PFSK-1 (cell line): Measurements from ENCODE around the gene ADGRL2.

Experiments
- FOXP2 ChIP-seq: optimal IDR thresholded peaks from 2 replicates; pipeline ENCODE3; 2011; ENCODE audit warnings: borderline replicate concordance, control low read depth, inconsistent platforms; ENCODE audit not compliant: insufficient read depth; ENCODE audit errors: extremely low read length, extremely low read depth
- POLR2AphosphoS5 ChIP-seq: IDR thresholded peaks from 2 replicates; pipeline ENCODE4 v1.6.1; 2012; ENCODE audit warnings: low read depth, mild to moderate bottlenecking, control low read depth, low read length, moderate library complexity
- SIN3A ChIP-seq: IDR thresholded peaks from 2 replicates; pipeline ENCODE4 v1.6.1; 2012; ENCODE audit warnings: mild to moderate bottlenecking, low read length, moderate library complexity, borderline replicate concordance; ENCODE audit not compliant: insufficient read depth
- TAF1 ChIP-seq: IDR thresholded peaks from 2 replicates; pipeline ENCODE4 v1.6.1; 2012; ENCODE audit warnings: low read length, control low read depth, borderline replicate concordance; ENCODE audit not compliant: insufficient read depth
- TF ChIP-seq, protein P1 (sequence below), 2 experiments: IDR thresholded peaks; 2 replicates each; pipeline versions ENCODE4 v1.6.1 to v1.8.0; 2011 to 2012; ENCODE audit warnings: low read depth in 2 of 2, low read length in 2 of 2, control low read depth in 1 of 2, inconsistent platforms in 1 of 2, mild to moderate bottlenecking in 1 of 2, moderate library complexity in 1 of 2; ENCODE audit not compliant: insufficient read depth in 1 of 2

Gene ADGRL2

GRCh38 chr1:81937791-81938450 lies 137.2 kb downstream of the ADGRL2 start:
- TF ChIP-seq, protein P1, sequence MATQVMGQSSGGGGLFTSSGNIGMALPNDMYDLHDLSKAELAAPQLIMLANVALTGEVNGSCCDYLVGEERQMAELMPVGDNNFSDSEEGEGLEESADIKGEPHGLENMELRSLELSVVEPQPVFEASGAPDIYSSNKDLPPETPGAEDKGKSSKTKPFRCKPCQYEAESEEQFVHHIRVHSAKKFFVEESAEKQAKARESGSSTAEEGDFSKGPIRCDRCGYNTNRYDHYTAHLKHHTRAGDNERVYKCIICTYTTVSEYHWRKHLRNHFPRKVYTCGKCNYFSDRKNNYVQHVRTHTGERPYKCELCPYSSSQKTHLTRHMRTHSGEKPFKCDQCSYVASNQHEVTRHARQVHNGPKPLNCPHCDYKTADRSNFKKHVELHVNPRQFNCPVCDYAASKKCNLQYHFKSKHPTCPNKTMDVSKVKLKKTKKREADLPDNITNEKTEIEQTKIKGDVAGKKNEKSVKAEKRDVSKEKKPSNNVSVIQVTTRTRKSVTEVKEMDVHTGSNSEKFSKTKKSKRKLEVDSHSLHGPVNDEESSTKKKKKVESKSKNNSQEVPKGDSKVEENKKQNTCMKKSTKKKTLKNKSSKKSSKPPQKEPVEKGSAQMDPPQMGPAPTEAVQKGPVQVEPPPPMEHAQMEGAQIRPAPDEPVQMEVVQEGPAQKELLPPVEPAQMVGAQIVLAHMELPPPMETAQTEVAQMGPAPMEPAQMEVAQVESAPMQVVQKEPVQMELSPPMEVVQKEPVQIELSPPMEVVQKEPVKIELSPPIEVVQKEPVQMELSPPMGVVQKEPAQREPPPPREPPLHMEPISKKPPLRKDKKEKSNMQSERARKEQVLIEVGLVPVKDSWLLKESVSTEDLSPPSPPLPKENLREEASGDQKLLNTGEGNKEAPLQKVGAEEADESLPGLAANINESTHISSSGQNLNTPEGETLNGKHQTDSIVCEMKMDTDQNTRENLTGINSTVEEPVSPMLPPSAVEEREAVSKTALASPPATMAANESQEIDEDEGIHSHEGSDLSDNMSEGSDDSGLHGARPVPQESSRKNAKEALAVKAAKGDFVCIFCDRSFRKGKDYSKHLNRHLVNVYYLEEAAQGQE (IDR thresholded peaks at IDR 0.05; ENCODE audit: insufficient read depth in 1 of 2, low read depth in 2 of 2, low read length in 2 of 2): no peak

DNA sequence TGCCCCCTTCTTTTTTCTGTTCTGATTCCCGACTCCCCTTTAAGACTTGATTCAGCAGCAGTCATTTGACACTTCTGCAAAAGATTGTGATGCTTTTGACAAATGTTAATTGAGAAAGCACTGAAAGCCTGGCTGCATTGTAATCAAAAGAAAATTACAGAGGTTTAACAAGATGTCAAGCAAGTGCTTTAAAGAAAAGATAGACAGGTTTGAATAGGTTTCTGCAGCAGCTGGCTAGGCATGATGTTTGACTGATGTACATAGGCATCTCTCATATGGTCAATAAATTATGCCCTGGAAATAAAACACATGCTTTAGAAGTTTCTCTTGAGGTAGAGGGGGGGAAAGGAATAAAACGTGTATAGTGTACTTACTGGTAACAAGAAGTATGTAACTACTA lies 147.8 kb downstream of the ADGRL2 start:
- TF ChIP-seq FOXP2 (no peak), SIN3A (no peak), POLR2AphosphoS5 (no peak), TAF1 (no peak)
- TF ChIP-seq, protein P1 (IDR thresholded peaks at IDR 0.05; ENCODE audit: insufficient read depth in 1 of 2, low read depth in 2 of 2, low read length in 2 of 2): no peak

DNA sequence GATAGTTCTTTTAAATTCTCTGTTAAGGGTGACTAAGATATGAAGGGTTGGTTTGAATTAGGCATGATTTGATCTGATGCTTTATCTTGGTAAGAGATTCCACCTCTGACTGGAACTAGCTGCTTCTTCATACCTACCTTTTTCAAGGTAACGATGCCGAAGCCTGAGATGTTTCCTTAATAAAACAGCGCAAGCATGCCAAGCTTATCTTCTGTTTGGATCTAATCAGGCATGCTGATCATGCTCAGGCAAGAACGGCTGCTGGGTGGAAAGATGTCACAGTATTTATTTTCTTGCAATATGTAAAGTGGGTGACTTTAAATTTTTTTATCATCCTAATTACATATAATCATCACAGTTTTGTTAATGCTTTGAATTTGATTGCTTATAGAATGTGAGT lies 148.7 kb downstream of the ADGRL2 start:
- no peak for TF ChIP-seq SIN3A
- no peak for TF ChIP-seq TAF1
- no peak for TF ChIP-seq POLR2AphosphoS5
- TF ChIP-seq, protein P1 (IDR thresholded peaks at IDR 0.05; ENCODE audit: insufficient read depth in 1 of 2, low read depth in 2 of 2, low read length in 2 of 2): no peak
- TF ChIP-seq FOXP2: no peak

GRCh38 chr1:81950037-81950436 lies 149.3 kb downstream of the ADGRL2 start:
- TF ChIP-seq, protein P1 (IDR thresholded peaks at IDR 0.05; ENCODE audit: insufficient read depth in 1 of 2, low read depth in 2 of 2, low read length in 2 of 2): no peak
- no peak for TF ChIP-seq FOXP2
- TF ChIP-seq SIN3A: no peak
- no peak for TF ChIP-seq TAF1
- no peak for TF ChIP-seq POLR2AphosphoS5

GRCh38 chr1:81950591-81951244 lies 150.0 kb downstream of the ADGRL2 start:
- TF ChIP-seq SIN3A (no peak), TAF1 (no peak), POLR2AphosphoS5 (no peak), FOXP2 (no peak)
- TF ChIP-seq, protein P1 (IDR thresholded peaks at IDR 0.05; ENCODE audit: insufficient read depth in 1 of 2, low read depth in 2 of 2, low read length in 2 of 2): no peak
